Effector memory CD4-positive, alpha-beta T cell (primary cell): Measurements from ENCODE around the gene ARL14.

Experiments
- DNase-seq, 3 donors: peaks; one replicate each; pipeline ENCODE4 v3.0.0-alpha.2; 2020
- H3K27ac ChIP-seq: 2 replicates; pipeline ENCODE4 v1.7.0; 2013; ENCODE audit warnings: mild to moderate bottlenecking, low read length, moderate library complexity; ENCODE audit not compliant: insufficient read depth, poor library complexity, severe bottlenecking
- H3K27me3 ChIP-seq: replicated peaks from 2 replicates; pipeline ENCODE4 v1.7.0; 2013; ENCODE audit warnings: mild to moderate bottlenecking, low read length; ENCODE audit not compliant: insufficient read depth, control insufficient read depth, poor library complexity, severe bottlenecking
- H3K36me3 ChIP-seq: 2 replicates; pipeline ENCODE4 v1.7.0; 2013; ENCODE audit warnings: mild to moderate bottlenecking, low read length, moderate library complexity; ENCODE audit not compliant: control insufficient read depth, insufficient read depth
- H3K4me1 ChIP-seq: 2 replicates; pipeline ENCODE4 v1.7.0; 2013; ENCODE audit warnings: low read length, mild to moderate bottlenecking; ENCODE audit not compliant: control insufficient read depth, insufficient read depth, poor library complexity, severe bottlenecking
- H3K4me3 ChIP-seq: 2 replicates; pipeline ENCODE4 v1.7.0; 2013; ENCODE audit warnings: low read length, low read depth, mild to moderate bottlenecking; ENCODE audit not compliant: insufficient read depth, poor library complexity, severe bottlenecking
- H3K9me3 ChIP-seq: 2 replicates; pipeline ENCODE4 v1.7.0; 2013; ENCODE audit warnings: mild to moderate bottlenecking, low read length, moderate library complexity; ENCODE audit not compliant: control insufficient read depth

ARL14 gene

DNA sequence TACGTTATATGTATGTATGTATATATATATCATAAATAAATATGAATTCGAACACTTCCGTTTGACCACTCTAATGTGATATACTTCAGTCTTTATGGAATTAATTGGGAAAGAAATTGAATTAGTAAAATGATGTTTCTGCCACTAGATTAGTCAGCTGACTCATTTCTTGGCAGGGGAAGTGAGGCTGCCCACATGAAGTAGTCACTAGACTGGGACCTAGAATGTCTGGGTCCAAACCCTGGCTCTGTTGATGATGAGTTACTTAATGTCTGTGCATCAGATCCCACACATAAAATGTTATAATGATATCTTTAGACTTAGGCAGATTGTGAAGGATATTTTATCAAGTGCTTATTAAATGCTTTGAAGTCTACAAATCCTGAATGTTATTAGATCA lies 27.4 kb upstream of the ARL14 start:
- H3K27me3 ChIP-seq = no peaks in the 10 kb centered on the region
- no peak for DNase-seq

DNA sequence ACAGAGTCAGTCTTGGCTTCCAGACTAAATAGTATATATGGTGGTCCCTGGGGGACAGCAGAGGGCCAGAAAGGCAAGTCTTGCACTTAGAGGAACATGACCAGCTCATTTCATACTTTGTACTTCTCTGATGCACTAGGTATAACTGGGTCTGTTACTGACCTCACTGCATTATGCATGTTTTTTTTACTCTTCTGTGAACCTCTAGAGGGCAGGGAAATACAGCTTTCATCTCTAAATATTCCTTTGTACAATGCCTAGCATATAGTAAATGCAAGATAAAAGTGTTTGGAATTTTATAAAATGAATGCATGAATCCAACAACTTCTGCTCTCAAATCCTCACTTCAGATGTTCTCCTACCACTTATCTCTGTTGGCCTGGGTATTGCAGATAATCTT lies 23.4 kb upstream of the ARL14 start:
- no peak overlapping the region for H3K27ac ChIP-seq
- no peak for DNase-seq
- H3K4me3 ChIP-seq = no peak overlapping the region
- no peaks in the 10 kb centered on the region for H3K9me3 ChIP-seq
- no peaks in the 10 kb centered on the region for H3K4me1 ChIP-seq
- H3K27me3 ChIP-seq = no peaks in the 10 kb centered on the region
- H3K36me3 ChIP-seq = no peaks in the 10 kb centered on the region

More for the DNA sequence above, 27.4 kb upstream of the ARL14 start:
- Histone ChIP-seq H3K4me3 (no peak overlapping the region), H3K4me1 (no peaks in the 10 kb centered on the region), H3K36me3 (no peaks in the 10 kb centered on the region), H3K9me3 (no peaks in the 10 kb centered on the region), H3K27ac (no peak overlapping the region)

DNA sequence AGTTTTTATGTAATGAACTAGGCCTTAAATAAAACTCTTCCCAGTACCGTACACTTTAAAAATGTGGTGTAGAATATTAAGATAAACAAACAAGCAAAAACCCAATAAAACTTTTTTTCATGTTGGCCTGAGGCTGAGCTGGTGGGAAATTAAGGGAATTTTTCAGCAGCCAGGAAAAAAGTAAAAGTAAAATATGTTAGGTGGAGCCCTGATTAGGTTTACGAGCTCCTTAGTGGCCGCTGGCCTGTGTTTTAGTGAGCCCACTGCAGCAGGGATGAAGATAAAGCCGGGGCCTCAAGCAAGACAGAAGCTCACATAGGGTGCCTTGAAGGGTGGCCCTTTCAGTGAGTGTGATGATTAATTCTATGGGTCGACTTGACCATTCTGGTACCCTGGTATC lies 16.1 kb upstream of the ARL14 start:
- no peaks in the 10 kb centered on the region for H3K36me3 ChIP-seq
- no peaks in the 10 kb centered on the region for H3K27me3 ChIP-seq
- no peak overlapping the region for H3K4me3 ChIP-seq
- no peak overlapping the region for H3K27ac ChIP-seq
- H3K4me1 ChIP-seq = no peaks in the 10 kb centered on the region
- H3K9me3 ChIP-seq = no peaks in the 10 kb centered on the region
- no peak for DNase-seq

DNA sequence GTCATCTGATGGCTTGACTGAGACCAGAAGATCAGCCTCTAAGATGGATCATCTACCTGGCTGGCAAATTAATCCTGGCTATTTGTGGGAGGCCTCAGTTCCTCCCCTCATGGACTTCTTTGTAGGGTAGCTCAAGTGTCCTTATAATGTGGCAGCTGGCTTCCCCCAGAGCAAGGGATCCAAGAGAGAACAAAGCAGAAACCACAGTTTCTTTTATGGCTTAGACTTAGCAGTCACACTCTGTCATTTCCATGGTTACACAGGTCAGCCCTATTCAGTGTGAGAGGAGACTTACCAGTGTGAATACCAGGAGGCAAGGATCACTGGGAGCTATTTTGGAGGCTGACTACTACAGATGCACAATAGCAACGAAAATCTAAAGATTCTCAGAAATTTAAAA lies 15.3 kb upstream of the ARL14 start:
- Histone ChIP-seq H3K9me3 (no peaks in the 10 kb centered on the region), H3K27ac (no peak overlapping the region), H3K27me3 (no peaks in the 10 kb centered on the region), H3K4me3 (no peak overlapping the region), H3K4me1 (no peaks in the 10 kb centered on the region), H3K36me3 (no peaks in the 10 kb centered on the region)
- no peak for DNase-seq

DNA sequence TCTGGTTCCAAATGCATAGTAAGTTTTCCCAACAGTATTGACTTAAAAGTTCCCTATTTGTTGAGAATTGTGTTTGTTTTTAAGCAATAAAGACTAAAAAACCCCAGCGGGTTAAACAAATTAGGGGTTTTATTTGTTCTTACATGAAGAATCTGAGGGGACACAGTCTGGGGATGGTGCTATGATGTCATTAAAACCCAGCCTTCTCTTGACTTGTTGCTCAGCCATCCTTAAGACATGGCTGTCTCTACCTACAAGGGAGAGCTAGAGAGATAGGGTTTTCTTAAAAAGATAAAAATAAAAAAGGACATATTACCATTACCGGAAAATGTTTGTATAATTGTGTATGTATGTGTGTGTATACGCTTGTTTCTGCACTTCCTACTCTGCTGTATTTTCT lies 11.7 kb upstream of the ARL14 start:
- Histone ChIP-seq H3K36me3 (no peaks in the 10 kb centered on the region), H3K27ac (no peak overlapping the region), H3K27me3 (no peaks in the 10 kb centered on the region), H3K4me3 (no peak overlapping the region), H3K9me3 (no peaks in the 10 kb centered on the region), H3K4me1 (no peaks in the 10 kb centered on the region)
- no peak for DNase-seq

DNA sequence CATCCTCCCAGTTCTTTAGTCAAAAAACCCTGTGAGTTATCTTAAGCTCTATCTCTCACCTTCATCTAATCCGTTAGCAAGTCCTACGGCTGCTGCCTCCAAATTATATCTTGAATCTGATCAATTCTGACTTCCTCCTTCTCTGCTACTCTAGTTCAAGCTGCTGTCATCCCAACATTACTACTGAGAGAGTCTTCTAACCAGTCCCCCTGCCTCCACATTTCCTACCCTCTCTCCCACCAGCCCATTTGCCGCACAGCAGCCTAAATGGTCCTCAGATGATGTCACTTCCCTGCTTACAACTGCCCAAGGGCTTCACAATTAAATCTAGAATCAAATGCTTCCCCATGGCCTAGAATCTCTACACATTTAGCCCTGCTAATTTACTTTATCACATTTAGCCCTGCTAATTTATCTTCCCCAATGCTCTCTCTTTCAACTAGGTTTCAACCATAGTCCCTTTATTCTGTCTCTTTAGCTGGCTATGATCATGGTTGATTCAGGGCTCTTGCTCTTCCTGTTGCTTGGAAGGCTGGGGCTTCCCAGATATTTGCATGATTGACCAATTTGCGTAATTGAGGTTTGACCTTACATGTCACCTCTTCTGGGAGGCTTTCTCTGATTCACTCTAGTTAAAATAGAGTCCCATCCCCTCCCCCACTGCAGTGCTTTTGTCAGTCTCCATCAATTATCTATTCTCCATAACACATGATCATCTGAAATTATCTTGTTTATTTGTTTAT lies 11.0 kb upstream of the ARL14 start:
- Histone ChIP-seq H3K27me3 (no peaks in the 10 kb centered on the region), H3K36me3 (no peaks in the 10 kb centered on the region), H3K9me3 (no peaks in the 10 kb centered on the region), H3K4me1 (no peaks in the 10 kb centered on the region), H3K4me3 (no peak overlapping the region), H3K27ac (no peak overlapping the region)
- DNase-seq = no peak

DNA sequence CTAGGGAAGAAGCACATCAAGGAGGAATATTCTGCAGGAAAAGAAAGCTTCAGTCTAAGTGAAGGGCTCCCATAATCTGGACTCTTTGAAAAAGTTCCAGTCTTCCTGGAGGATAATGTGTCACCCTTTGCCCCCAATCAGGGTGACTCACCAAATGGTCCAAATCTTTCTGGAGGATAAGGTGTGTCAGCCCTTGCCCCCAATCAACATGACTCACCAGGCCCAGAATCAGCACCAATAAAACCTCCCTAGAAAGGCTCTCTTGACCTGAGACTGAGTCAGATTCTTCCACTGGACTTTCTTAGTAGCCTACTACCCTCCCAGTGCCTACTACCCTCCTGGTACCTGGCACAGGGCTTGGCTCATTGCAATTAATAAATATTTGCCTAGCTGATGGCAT lies 9.5 kb upstream of the ARL14 start:
- Histone ChIP-seq H3K27ac (no peak overlapping the region), H3K27me3 (no peaks in the 10 kb centered on the region), H3K4me1 (no peaks in the 10 kb centered on the region), H3K4me3 (no peak overlapping the region), H3K36me3 (no peaks in the 10 kb centered on the region), H3K9me3 (no peaks in the 10 kb centered on the region)
- DNase-seq = no peak

DNA sequence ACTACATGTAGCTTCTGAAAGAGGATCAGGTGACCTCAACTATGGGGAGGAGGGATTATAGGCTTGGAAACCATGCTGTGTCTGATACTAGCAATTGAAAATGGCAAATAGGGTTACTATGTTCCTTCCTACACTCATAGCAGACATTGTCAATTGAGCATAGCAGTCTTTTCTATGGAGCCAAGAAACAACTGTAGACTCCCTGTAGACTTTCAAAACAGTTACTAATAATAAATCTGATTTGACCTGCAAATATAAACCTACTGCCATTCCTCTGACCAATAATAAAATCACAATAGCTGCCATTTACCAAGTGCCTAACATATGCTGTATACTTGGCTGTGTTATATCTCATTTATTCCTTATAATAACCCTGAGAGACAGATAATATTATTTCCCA lies 8.5 kb upstream of the ARL14 start:
- H3K36me3 ChIP-seq = no peaks in the 10 kb centered on the region
- no peaks in the 10 kb centered on the region for H3K9me3 ChIP-seq
- no peaks in the 10 kb centered on the region for H3K4me1 ChIP-seq
- no peak overlapping the region for H3K4me3 ChIP-seq
- H3K27me3 ChIP-seq = no peaks in the 10 kb centered on the region
- H3K27ac ChIP-seq = no peak overlapping the region
- no peak for DNase-seq

DNA sequence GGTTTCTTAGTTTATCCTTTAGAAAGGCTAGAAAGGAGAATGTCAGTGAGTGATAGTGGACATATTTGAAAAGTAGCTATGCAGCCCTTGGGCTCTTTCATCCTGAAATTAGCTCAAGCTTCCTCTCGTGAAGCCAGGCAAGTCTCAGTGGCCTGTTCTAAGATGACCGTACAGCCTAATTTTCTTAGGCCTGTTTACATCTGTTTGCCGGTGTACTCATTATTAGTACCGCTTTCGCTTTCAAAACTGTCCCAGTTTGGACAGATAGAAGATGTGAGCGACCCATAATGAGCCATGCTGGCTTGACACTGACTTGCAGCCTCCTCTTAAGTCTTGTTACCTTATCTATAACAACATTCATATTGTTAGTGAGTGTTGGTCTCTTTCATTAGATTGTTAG lies 5.7 kb upstream of the ARL14 start:
- no peak overlapping the region for H3K27ac ChIP-seq
- no peaks in the 10 kb centered on the region for H3K9me3 ChIP-seq
- H3K36me3 ChIP-seq = no peaks in the 10 kb centered on the region
- DNase-seq = no peak
- no peak overlapping the region for H3K4me3 ChIP-seq
- H3K27me3 ChIP-seq = no peaks in the 10 kb centered on the region
- no peaks in the 10 kb centered on the region for H3K4me1 ChIP-seq

DNA sequence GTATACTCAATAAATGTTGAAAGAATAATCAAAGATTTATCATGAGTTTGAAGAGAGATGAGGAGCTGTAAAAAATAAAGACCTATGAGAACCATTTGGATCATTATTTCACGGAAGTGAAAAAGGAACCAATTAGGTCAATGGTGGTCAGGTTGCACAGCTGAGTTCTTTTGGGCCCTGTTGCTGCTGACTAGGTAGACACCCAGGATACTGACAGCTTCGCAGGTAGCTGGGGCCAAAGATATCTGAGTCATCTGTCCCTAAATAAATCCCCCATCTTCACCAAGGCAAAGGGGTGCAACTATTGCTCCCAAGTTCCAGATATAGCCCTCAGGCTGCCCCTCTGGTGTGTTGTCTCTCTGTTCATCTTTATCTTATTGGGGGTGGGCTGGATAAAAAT lies 5.0 kb upstream of the ARL14 start:
- H3K4me1 ChIP-seq = no peaks in the 10 kb centered on the region
- no peak overlapping the region for H3K27ac ChIP-seq
- no peaks in the 10 kb centered on the region for H3K36me3 ChIP-seq
- no peak for DNase-seq
- no peak overlapping the region for H3K4me3 ChIP-seq
- no peaks in the 10 kb centered on the region for H3K27me3 ChIP-seq
- no peaks in the 10 kb centered on the region for H3K9me3 ChIP-seq
